Measurements from ENCODE around the gene GALNT18.

GRCh38 chr11:11448626-11449025, 173.2 kb downstream of the GALNT18 start:
- TF ChIP-seq POLR2A (IDR thresholded peaks at IDR 0.05; ENCODE audit: low read depth, low read length): no peak
- TF ChIP-seq, protein P1, sequence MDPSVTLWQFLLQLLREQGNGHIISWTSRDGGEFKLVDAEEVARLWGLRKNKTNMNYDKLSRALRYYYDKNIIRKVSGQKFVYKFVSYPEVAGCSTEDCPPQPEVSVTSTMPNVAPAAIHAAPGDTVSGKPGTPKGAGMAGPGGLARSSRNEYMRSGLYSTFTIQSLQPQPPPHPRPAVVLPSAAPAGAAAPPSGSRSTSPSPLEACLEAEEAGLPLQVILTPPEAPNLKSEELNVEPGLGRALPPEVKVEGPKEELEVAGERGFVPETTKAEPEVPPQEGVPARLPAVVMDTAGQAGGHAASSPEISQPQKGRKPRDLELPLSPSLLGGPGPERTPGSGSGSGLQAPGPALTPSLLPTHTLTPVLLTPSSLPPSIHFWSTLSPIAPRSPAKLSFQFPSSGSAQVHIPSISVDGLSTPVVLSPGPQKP (IDR thresholded peaks at IDR 0.05; ENCODE audit: borderline replicate concordance, low read depth, low read length): no peak
- TF ChIP-seq, protein P2, sequence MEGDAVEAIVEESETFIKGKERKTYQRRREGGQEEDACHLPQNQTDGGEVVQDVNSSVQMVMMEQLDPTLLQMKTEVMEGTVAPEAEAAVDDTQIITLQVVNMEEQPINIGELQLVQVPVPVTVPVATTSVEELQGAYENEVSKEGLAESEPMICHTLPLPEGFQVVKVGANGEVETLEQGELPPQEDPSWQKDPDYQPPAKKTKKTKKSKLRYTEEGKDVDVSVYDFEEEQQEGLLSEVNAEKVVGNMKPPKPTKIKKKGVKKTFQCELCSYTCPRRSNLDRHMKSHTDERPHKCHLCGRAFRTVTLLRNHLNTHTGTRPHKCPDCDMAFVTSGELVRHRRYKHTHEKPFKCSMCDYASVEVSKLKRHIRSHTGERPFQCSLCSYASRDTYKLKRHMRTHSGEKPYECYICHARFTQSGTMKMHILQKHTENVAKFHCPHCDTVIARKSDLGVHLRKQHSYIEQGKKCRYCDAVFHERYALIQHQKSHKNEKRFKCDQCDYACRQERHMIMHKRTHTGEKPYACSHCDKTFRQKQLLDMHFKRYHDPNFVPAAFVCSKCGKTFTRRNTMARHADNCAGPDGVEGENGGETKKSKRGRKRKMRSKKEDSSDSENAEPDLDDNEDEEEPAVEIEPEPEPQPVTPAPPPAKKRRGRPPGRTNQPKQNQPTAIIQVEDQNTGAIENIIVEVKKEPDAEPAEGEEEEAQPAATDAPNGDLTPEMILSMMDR (conservative IDR thresholded peaks at IDR 0.05; ENCODE audit: low read depth, low read length): no peak

Data from IMR-90 (cell line).